Iris pigment epithelial cell (primary cell): ENCODE measurements around the gene ALDH3A2.
A peak's percentile ranks its signal among the peaks of the same experiment; 100 is the strongest.

Source experiments
- DNase-seq: peaks from one replicate; pipeline ENCODE4 v3.0.0-alpha.2; 2011; ENCODE audit warnings: low read depth

Gene ALDH3A2

DNA sequence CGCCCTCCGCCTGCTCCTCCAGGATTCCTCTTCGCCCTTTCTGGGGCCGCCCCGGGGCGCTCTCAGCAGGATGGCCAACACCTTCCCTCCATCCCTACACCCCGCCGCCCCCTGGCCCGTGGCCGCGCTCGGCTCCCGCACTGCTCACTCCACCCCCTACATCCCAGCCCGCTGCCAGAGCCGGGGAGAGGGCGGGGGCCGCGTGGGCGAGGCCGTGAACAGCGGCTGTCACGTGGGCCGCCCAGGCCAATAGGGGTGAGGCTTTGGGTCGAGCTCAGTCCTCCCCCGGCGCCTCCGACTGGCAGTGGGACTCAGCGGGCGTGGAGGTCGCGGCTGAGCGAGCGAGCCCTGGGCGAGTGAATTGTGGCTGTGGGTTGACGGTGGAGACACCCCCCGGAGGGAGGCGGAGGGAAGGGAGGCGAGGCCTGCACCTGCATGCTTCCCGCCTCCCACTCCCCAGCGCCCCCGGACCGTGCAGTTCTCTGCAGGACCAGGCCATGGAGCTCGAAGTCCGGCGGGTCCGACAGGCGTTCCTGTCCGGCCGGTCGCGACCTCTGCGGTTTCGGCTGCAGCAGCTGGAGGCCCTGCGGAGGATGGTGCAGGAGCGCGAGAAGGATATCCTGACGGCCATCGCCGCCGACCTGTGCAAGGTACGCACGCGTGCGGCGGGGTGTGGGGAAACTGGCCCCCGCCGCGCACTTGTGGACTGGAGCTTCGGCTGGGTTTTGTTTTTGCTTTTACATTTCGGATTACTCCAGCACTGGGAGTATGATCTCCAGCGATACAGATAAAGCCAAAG, at the start of gene ALDH3A2:
ALDH3A2 (plus strand) TSS at position 277 of the 799 bp plus-strand sequence; CDS start at position 498, 221 bp downstream.
- DNase-seq, result peak; percentile 94

- no peak for DNase-seq
Measured at GRCh38 chr17:19610311-19610710, 38.2 kb upstream of the ALDH3A2 start.

DNA sequence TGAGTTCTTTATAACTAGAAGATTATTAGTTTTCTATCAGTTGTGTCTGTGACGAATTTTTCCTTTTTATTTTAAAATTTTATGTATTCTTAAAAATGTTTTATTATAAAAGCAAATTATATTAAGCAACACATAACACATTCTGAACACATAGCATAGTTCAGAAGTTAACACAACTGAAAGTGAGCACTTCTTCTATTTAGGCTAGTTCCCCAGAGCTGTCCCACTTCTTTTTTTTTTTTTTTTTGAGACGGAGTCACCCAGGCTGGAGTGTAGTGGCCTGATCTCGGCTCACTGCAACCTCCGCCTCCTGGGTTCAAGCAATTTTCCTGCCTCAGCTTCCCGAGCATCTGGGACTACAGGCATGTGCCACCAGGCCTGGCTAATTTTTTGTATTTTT, 37.7 kb upstream of the ALDH3A2 start:
- DNase-seq, result no peak

DNA sequence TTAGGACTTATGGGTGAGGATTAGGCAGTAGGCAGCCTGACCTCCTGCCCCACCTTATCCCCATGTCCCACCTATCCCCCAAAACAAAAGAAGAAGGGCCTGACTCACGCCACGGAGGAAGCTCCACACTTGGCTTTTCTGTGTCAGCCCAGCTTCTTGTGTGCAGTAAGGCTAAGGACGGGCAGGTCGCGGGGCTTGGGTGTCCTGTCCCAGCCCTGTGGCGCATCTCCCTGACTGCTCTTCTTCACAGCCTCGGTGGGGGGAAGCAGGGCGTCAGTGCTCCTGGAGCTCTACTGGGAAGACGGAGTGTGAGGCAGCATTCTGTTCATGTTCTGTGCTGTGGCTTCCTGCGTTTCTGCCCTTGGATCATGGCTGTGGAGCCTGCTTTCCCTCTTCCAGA, 34.6 kb upstream of the ALDH3A2 start:
- DNase-seq, result no peak

DNA sequence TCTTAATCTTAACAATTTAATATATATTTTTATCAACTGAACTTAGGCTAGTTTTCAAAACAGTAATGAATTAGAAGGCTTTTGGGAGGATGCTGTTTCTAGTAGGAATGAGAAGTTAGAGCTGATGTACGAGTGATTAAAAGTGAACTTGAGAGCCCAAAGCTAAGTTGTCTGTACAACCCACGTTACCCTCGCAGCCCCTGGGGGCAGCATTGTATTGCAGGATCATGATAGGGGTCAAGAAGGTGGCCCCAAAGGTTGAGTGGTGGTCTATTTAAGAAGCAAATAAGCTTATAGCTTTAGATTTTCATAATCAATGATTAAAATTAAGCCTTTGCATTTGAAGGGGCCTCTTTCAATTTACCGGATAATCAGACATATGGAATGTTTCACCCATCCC, 33.7 kb upstream of the ALDH3A2 start:
- DNase-seq, result no peak

GRCh38 chr17:19618015-19618414, 30.5 kb upstream of the ALDH3A2 start:
- DNase-seq, result no peak

- DNase-seq, result no peak
Measured at GRCh38 chr17:19619705-19620325, 28.7 kb upstream of the ALDH3A2 start.

GRCh38 chr17:19621697-19622096, 26.9 kb upstream of the ALDH3A2 start:
- DNase-seq, result no peak

DNA sequence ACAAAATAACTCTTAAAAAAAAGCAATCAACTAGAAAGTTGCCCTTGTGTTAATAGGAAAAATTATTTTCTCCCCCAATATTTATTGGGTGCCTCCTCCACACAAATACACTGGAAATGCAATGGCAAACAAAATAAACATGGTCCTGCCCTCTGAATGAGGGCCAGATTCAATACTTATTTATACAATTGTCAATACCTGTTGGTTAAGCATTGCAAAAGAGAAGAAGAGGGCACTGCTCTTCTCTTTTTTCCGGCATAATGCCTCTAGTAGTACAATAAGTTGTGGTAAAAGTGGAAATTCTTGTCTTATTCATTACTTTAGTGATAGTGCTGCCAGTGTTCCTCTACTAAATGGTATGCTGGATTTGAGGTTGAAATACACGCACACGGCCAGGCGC, 22.5 kb upstream of the ALDH3A2 start:
- DNase-seq, result no peak

- no peak for DNase-seq
Measured at GRCh38 chr17:19629449-19629848, 19.1 kb upstream of the ALDH3A2 start.

GRCh38 chr17:19630035-19630434, 18.5 kb upstream of the ALDH3A2 start:
- DNase-seq, result no peak

GRCh38 chr17:19630661-19631060, 17.9 kb upstream of the ALDH3A2 start:
- no peak for DNase-seq

DNA sequence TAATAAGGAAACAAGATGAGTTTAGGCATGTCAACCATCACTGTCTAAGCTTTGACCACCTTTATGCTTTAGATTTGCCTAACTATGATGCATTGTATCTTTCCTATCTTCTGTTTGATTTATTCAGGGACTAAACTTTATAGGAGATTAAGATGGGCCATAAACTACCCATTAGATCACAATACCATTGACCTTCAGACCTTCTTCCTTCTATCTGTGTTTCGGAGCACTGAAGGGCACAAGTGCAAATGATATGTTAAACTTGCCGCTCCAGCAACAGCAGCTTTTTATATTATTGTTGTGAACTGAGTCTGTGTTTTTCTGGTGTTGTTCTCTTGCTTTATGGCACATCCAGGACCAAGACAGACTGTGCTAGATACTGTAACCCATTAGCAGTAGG, 16.6 kb upstream of the ALDH3A2 start:
- DNase-seq, result no peak

DNA sequence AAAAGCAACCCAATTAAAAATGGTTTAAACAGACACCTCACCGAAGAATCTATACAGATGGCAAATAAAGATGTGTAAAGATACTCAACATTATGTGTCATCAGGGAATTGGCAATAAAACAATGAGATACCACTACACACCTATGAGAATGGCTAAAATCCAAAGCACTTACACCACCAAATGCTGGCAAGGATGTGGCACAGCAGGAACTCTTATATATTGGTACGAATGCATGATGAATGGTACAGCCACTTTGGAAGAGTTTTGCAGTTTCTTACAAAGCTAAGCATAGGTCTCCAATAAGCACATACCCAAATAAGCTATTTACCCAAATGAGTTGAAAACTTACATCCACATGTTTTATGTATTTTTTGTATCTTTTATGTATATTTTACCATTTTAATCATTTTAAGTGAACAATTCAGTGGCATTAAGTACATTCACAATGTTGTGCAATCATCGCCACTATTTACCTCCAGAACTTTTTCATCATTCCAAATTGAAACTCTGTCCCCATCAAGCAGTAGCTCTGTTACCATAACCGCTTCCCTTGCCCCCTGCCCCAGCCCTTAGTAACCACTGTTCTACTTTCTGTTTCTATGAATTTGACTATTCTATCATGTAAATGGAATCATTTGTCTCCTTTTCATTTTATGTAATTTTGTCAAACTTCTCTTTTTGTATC, 6.7 kb upstream of the ALDH3A2 start:
- DNase-seq, result no peak

DNA sequence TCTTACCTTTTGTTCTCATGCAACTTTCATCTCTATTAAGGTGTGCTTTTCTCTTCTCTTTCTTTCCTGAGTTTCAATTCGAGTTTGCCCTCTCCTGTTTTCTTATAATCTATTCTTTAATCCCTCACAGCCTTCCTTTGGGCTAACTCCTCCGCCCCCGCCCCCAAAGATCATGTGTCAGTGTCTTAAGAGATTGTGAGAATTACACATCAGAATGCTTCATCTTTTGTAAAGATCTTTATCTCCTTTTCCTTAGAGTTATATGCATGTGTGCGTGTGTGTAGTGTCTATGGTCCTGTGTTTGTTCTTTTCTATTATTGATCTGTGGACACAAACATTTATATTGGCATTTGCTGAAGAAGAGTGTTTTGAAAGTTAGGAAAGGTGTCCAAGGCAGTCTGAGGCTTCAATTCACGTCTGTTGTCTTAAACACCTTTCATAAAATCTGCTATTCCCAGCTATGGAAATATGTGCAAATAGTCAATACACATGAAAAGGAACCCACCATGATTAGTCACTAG, 6.1 kb upstream of the ALDH3A2 start:
- no peak for DNase-seq

GRCh38 chr17:19644493-19645210, 3.9 kb upstream of the ALDH3A2 start:
- DNase-seq, result peak; percentile 70

DNA sequence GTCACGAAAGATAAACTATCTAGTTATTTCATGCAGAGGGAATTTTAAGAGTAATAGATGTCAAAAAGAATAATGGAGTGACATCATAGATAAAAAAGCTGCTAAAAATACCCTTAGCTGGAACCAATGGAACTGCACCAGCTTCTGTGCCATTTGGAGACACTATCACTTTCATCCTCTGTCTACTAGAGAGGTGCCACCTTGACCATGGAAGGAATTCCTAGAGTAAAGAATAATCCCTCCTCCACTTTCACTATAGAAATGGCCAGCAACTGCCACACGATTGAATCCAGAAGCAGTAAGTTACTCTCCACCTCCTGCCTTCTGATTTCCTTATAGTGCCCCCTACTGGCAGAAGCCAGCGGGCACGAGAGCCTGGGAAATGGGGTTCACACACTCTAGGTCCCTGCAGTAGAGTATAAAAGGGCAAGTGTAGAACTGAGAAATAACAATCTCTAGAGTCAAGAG, 2.8 kb upstream of the ALDH3A2 start:
- peak; percentile 30 for DNase-seq

- peak; percentile 25 for DNase-seq
Measured at GRCh38 chr17:19646788-19647696, 1.5 kb upstream of the ALDH3A2 start.

DNA sequence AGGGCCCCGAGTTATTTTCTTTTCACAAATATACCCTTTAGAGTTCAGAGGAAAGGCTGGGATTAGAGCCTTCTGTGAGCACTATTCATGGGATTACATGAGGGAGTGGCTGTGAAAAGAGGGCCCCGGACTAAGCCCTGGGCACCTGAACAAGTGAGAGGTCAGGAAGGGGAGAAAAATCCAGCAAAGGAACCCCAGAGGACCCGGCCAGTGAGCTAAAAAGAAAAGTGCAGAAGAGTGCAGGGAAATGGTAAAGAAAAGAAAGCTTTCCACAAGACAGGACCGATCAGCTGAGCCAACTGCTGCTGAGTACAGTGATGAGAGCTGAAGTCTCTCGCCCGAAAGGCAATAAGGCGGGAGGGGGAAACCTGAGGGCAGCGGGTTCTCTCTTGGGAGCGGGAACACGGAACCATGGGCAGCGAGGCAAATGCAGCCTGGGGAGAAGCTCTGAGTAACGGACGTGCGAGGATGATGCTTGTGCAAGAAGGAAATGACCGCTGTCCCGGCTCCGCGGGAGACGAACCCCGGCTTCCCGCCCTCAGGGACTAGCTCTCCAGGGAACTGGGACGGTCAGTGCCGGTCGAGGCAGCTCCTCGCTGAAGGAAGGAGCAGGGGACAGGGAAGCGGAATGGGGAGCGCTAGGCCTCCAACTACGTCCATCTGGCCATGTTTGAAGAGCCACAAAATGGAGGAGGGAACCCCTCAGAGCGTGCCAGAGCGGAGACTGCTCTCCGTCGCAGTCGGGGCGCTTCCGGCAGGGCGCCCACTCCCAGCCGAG, 665 bp upstream of the ALDH3A2 start:
- DNase-seq, result peak; percentile 72

DNA sequence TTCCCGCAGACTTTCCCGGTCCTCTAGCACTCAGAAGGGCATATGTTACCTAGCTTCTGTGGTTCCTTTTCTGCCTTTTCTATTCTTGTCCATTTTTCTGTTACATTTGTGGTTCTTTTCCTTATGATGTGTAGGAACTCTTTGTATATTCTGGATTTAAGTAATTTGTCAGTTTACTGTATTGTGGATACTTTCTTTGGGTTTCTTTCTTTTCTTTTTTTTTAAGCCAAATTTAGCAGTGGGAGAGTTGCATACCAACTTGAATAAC, 657 bp downstream of the ALDH3A2 start:
- DNase-seq, result no peak
